GM12865 (cell line): Measurements from ENCODE around the gene RNF103.
A peak's percentile ranks its signal among the peaks of the same experiment; 100 is the strongest.

Source experiments
- DNase-seq: peaks from one replicate; pipeline ENCODE4 v3.0.0; 2010; ENCODE audit warnings: low read depth
- H3K4me3 ChIP-seq: 2 replicates; pipeline ENCODE4 v1.5.1; 2011; ENCODE audit warnings: mild to moderate bottlenecking, low read depth, low read length, control low read depth
- CTCF ChIP-seq: IDR thresholded peaks from 2 replicates; pipeline ENCODE4 v1.5.1; 2011; ENCODE audit warnings: low read length, control low read depth, low read depth, inconsistent platforms; ENCODE audit not compliant: insufficient read depth; ENCODE audit errors: missing control alignments

The RNF103 gene

GRCh38 chr2:86570059-86570458, 53.6 kb downstream of the RNF103 start:
- no peak for TF ChIP-seq CTCF

GRCh38 chr2:86566821-86567190, 56.9 kb downstream of the RNF103 start:
- H3K4me3 ChIP-seq = no peak overlapping the region
- no peak for TF ChIP-seq CTCF
- DNase-seq = no peak

More at GRCh38 chr2:86570059-86570458, 53.6 kb downstream of the RNF103 start:
- H3K4me3 ChIP-seq = no peak overlapping the region
- DNase-seq = no peak

GRCh38 chr2:86566158-86566820, 57.4 kb downstream of the RNF103 start:
- DNase-seq = no peak
- no peak for TF ChIP-seq CTCF
- no peak overlapping the region for H3K4me3 ChIP-seq

- no peak for TF ChIP-seq CTCF
- peak overlapping the region; percentile 92 for H3K4me3 ChIP-seq
- DNase-seq = no peak
Measured at GRCh38 chr2:86563650-86564061, 60.0 kb downstream of the RNF103 start.

GRCh38 chr2:86562922-86563649, 60.6 kb downstream of the RNF103 start, which contains the start of gene CHMP3:
TSS of gene CHMP3 (minus strand) at chr2:86563443. CDS start at chr2:86563348, 95 bp downstream.
- TF ChIP-seq CTCF = no peak
- DNase-seq = peak; percentile 98
- H3K4me3 ChIP-seq = peak within 1 kb of the TSS; percentile 92

- no peak for TF ChIP-seq CTCF
- no peak for DNase-seq
- H3K4me3 ChIP-seq = peak overlapping the region; percentile 92
Measured at GRCh38 chr2:86562485-86562921, 61.2 kb downstream of the RNF103 start.
